GM19035 (cell line): ENCODE measurements around the gene NT5C2.

Experiments used
- ATAC-seq: cut with Tn5 transposase; IDR thresholded peaks from one replicate; pipeline ENCODE4 v1.9.1; 2021; ENCODE audit not compliant: unreplicated experiment

NT5C2 gene

DNA sequence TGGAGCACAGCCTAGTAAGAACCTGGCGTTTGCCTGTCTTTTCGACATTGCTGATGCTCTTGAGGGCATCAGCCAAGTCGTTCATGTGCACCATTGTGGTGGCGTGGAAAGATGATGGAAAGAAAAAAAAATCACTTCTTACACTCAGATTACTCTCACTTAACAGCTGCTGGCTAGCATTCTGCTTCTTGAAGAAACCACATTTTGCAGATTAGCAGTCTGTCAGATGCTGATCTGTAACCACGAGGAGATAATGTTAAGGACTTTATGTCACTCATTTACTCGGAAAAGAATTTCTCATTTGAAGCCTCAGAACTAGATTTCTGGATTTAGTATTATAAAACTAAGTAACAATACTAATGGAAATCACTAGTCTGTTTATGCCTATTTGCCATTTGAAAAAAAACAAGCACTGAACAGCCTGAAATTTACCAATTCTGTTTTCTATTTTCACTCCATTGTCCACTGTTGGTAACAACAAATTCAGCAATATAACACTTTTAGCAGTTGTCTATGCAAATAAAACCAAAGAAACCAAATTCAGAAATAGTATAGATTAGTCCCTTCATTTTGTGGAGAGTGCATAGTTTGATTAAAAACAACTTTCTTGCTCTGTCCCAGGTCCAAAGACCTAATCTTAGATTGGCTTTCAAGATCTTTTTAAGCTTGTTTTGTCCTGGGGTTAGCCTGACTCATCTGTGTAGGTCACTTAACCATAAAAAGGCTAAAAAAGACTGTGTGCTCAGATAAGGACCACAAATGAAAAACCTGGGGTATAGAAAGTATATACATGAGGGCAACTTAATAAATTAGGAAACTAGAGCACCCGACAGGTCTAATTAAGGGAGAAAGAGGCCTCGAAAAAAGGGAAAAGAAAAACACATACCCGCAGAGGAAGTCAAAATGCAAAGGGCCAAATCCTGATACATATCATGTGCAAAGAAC is 67.5 kb downstream of the NT5C2 start:
- peak; percentile 91 for ATAC-seq

DNA sequence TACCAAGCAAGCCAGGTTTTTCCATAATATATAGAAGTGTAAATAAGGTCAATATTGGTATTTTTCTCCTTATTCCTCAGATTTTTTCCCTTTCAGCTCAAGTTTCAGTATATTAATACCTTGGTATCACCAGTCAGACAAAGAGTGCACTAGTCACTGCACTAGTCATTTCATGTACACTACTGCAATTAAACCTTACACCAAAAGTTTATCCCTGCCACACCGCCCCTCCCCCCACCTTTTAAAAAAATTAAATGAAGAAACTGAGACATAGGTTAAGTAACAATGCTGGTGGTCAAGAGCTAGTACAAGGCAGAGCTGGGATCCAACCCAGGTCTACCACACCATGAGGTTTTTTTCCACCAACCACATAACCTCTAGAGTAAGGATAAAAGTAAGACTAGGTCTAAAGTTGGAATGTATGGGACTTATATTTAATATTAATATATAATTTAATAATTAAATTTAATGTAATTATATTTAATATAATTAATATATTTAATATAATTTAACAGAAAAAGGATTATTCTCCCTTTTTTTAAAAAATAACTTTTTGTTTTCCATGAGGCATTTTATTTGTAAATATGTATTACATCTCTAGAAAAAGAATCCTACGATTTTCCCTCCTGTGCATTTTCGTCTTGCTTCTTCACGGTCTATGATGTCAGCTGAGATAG is 68.5 kb downstream of the NT5C2 start:
- no peak for ATAC-seq

DNA sequence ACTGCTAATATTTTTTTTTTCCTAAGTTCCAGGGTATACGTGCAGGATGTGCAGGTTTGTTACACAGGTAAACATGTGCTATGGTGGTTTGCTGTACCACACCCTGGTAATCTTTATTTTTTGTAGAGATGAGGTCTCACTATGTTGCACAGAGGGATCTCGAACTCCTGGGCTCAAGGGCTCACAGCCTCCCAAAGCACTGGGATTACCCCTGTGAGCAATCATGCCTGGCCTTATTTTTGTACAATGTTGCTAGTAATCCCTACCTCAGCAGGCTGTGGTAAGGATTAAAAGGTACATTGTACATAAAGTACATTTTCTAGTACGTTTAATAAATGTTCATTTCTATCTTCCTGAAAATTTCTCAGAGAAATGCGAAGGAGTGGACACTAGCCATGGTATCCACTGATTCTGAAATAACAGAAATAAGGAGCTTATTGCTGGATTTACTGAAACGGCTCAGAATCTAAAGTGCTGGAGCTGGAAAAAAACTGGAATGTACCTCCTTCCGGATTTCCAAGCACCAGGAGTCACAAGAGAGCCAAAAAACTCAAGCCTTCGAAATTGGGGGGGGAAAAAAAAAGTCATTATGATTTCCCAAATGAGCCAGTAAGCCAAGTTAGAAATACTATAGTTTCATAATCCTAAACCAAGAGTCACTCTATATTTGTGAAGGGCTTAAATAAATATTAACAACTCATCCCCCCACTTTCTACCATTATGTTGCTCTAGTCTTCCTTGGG is 69.6 kb downstream of the NT5C2 start:
- ATAC-seq = no peak

DNA sequence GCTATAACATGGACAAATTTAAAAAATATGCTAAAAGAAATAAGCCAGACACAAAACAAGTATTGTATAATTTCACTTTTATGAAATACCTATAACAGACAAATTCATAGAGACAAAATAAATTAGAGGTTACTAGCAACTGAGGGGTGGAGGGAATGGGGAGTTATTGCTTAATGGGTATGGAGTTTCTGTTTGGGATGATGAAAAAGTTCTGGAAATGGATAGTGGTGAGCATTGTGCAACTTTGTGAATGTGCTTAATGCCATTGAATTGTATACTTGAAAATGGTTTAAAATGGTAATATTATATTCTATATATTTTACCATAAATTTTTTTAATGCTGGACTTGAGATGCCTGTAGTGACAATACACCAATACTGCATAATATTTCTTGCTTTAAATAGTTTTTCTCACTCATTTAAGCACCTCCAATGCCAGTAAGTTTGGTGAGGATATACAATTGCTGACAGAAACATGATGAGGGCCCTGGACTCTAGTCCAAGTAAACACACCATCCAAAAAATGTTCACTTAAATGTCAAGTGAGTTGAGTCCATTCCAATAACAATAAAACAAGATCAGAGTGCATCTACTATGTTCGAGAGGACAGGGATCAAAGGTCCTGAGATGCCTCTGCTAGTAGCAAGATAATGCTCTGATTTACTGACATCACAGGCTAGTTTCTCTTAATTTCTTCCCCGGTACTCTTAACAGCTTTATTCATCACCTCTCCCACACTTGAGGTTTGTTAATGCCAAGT is 71.9 kb downstream of the NT5C2 start:
- no peak for ATAC-seq

DNA sequence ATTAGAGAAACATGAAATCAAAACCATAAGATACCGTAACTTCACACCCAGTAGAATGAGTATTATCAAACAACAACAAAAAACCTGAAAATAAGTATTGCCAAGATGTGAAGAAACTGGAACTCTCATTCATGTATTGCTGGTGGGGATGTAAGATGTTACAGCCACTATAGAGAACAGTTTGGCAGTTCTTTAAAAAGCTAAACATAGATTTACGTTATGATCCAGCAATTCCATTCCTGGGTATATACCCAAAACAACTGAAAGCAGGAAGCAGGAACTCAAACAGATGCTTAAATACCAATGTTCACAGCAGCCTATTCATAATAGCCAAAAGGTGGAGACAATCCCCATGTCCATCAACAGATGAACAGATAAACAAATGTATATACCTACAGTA is 72.5 kb downstream of the NT5C2 start:
- no peak for ATAC-seq

DNA sequence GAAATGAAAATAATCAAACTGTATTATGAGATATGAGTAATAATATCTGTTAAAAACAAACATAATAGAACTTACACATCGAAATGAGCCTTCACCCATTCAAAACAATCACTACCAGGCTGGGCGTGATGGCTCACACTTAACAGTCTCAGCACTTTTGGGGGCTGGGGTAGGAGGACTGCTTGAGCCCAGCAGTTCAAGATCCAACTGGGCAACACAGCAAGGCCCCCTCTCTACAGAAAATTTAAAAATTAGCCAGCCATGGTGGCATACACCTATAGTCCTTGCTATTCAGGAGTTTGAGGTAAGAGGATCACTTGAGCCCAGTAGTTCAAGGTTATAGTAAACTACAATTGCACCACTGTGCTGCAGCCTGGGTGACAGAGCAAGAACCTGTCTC is 75.8 kb downstream of the NT5C2 start:
- ATAC-seq = no peak

DNA sequence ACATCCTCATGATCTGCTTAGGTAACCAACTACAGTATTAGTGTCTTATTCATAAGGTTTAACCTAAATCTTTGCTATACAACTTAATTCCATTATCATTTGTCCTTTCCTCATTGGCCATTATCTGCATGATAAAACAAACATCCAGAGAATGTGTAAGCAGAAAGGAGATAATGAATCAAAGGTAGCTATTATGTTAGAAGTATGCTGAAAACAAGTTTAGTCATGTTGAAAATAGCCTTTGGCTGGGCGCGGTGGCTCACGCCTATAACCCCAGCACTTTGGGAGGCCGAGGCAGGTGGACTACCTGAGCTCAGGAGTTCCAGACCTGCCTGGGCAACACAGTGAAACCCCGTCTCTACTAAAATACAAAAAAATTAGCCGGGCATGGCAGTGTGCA is 78.2 kb downstream of the NT5C2 start:
- no peak for ATAC-seq

DNA sequence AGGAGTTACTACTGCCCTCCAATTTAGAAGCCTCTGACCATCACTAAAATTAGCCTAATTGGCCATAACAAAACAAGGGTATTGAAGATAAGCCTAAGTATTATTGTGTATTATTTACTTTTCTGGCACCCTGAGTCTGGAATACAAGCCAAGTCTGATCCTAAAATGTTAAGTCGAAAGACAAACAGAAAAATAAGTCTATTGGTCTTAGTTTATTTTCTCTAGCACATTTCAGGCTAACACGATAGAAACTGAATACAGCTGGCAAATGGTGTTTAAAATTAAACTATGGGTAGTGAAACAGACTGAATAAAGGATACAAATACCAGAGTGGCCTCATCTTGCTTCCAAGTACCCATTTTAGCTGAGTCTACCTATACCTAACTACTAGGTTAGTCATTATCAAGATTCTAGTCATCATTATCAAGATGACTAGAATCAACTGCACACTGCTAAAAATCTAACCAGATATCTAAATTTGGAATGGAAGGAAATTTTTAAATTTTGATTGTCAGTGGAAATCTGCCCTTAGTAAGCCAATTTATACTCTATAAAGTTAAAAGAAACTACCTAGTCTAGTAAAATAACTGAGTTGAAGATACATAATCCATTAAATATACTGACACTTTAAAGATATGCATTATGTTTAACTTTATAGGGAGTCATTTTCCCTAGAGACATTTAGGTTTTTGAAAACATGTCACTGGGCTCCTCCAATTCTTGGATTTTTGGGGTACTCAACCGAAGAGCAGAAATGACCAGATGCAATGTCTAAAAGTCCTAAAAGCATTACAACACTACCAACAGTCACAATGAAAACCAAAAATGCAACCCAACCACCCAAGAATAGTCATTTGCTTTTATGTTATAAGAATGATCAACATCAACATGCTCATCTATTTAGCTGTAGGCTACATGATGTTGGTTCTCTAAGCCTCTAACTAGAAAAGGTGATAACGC is 80.9 kb downstream of the NT5C2 start:
- ATAC-seq = no peak

DNA sequence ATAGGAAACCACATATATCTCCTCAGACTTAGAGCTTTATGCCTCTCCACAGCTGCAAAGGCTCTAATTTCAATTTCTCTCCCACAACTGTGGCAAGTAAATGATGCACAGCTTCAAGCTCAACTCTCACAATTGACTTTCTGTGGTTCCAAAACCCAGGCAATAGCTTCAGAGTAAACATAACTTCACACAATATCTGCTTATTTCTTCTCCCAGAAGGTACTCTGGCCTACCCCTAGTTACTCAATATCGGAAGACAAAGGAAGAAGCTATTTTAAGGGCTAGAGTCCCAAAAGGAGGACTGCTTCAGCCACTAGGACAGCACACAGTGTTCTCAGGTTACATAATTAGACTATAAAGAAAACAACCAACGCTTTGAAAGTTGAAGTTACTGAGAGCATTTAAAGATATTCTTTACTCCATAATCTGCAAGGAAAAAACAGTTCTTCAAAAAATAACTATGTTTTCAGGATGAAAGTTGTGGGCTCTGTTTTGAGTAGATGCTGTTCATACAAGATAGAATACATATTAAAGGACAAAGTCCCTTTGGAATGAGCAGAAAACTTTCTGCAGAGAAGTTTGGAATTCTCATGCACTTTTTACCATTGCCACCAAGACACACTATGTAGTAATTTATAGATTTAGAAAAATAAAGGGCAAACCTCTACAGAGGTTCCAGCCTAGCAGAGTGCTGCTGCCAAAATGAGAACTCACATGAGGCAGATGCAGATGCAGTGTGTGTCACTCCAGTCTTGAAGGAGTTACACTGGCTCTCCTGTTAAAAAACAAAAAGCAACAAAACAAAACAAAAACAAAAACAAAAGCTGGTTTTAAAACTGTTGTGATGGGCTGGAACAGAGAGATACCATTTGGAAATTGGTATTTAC is 81.8 kb downstream of the NT5C2 start:
- ATAC-seq = peak; percentile 58

DNA sequence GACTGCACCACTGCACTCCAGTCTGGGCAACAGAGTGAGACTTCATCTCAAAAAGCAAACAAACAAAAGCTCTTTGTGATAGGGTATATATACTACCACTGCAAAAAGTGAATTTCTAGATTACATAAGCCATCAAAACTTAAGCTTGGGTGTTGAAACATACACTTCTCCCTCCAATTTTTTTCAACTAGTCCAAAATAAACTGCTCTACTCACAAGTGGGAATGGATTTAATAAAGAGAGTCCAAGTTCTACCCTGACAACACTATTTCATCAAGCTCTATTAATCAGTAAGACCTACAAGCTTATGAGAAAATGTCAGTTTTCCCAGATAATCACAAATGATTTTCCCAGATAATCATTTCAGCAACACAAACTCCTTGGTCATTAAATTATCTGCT is 82.7 kb downstream of the NT5C2 start:
- ATAC-seq = no peak

DNA sequence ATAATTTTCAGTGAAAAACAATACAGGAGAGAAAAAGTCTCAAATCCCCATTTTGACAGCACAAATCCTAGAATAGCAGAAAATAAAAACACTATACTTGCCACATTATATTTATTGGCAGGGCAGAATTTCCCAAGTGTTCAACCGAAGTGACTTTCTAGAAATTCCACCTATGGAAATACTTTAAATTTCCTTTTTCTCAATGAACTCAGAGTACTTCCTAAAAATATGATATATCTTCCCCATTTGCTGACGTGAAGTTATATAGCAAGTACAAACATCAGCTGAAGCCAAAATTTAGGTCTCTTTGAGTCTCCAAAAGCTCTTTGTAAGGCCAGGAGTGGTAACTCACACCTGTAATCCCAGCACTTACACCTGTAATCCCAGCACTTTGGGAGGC is 83.3 kb downstream of the NT5C2 start:
- ATAC-seq = no peak

DNA sequence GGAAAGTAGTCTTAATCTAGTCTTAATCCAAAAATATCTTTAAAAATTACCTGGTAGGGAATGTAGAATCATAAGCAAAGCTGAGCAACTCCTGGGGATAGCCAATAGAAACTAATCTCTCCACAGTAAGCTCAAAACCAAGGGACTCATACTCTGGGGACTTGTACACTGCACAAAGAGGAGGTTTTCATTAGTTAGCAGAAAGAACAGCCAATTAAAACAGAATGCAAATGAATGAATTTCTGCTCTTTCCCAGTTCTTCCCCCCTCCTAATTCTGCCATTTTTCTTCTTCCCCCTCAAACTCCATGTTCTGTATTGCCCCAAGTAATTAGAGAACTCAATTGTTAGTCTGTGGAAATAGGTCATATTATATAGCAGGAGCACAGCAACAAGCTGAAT is 86.5 kb downstream of the NT5C2 start:
- ATAC-seq = no peak

DNA sequence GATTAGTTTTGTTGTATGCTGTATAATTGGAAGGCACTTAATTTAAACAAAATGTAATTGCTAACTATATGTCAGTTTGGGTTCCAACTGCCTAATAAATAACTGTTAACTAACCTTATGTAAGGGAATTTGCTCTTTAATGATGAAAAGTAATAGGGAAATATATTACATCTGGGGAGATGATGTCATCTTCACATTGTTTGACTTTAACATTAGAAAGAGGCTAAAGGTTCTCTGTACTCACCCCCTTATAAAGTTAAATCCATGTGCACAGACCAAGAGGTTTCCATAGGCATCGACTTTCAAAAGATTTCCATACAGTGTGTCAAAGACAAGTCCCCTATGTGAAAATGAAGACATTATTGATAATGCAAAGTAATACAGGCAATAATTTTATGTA is 87.6 kb downstream of the NT5C2 start:
- ATAC-seq = no peak

DNA sequence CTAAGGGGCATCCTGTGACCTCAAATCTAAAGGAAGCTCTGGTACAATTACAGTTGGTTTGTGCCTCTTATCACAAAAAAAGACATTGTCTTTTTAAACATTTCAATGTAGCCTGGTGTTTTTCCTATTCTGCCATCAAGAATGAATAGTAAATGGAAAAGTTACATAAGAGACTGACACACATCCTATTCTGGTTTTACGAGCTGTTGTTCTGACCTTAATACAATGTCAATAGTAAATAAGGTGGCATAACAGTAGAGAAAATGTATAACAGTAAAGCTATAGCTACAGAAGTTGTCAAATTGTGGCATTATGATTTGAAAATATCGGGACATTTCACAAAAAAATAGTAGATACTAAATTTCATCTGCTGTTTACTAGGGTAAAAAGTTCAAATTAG is 88.4 kb downstream of the NT5C2 start:
- ATAC-seq = no peak

DNA sequence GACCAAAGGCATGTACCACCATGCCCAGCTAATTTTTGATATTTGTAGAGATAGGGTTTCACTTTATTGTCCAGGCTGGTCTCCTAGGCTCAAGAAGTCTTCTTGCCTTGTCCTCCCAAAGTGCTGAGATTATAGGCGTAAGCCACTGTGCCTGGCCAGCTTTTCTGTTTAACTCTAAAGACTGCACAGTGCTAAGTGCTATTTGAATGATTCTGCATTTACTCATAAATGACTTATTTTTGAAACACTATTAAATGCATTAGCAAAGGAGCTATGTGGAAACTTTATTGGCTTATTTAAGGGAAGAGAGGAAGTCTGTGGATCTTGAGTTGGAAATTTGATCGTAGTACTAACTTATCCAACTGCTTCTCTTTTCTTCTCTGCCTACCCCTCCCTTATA is 89.1 kb downstream of the NT5C2 start:
- ATAC-seq = no peak

DNA sequence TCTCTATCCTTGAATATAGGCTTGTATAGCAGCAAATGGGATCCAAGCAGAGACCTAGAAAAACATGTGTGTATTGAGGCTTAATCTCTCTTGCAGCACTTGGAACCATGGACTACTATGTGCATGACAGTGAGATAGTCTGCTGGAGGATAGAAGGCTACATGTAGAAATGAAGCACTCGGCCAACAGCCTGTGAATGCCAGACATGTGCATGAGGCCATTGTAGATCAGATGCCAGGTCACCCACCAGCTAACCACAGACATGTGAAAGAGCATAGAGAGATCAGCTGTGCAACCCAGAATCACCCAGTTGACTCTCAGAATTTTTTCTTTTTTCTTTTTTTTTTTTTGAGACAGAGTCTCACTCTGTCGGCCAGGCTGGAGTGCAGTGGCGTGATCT is 90.9 kb downstream of the NT5C2 start:
- ATAC-seq = no peak

DNA sequence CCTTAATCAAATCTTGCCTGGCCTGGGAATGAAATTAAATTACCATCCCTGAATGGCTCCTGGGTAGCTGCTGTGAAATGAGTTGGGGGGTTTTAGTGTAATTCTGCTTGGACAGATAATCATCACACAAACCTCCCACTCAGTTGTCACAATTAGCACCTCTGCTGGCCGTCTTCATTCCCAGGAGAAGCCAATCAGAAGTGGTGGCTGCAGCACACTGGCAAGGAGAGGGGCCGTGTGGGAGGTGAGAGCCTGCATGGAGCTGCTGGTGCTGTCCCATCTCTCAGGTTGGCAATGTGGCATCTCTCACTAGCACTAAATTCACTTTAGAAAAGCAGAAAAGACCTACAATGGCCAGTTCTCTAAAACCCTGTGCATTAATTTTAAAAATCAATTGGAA is 92.5 kb downstream of the NT5C2 start:
- no peak for ATAC-seq

DNA sequence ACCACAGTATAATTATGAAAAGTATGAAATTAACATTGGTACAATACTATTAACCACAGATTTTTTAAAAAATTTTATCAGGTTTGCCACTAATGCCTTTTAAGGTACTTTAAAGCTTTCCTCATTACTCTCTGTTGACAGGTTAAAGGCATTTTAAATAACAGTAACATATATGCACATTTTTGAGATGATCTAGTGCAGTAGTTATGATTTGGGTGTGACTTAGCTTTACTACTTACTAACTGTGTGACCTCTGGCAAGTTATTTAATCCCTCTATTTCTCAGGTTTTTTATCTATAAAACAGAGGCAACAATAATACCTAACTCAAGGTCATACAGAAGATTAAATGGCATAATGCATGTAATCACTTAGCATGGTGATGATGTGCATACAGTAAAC is 94.8 kb downstream of the NT5C2 start:
- no peak for ATAC-seq

DNA sequence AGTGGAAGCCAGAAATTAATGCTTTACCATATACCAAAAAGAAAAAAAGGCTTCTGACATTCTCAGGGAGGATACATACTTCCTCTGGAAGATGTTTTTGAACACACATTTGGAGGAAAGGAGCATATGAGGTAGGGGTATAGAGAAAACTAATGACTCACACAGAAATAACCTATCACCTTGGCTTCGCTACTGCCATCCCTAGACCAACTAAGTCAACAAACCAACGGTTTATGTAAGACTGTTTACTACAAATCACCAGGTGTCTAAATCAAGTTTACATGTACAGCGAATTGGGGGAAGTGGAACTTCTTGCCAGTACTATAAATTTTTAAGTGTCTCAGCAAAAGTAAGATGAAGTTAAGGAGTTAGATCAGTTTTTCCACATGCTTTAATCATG is 96.9 kb downstream of the NT5C2 start:
- no peak for ATAC-seq
